ENCODE data around the gene RPL13.

- TF ChIP-seq CHCHD3 (CRISPR knock-in tag; IDR thresholded peaks at IDR 0.05), result no peak
- TF ChIP-seq EP300 (IDR thresholded peaks at IDR 0.05; ENCODE audit: low read length), result no peak
Observed at GRCh38 chr16:89599902-89600301, 39.4 kb downstream of the RPL13 start.
